HG02588 (cell line): ENCODE data around the gene HLX.

ENCODE experiments used
- ATAC-seq: cut with Tn5 transposase; IDR thresholded peaks from one replicate; pipeline ENCODE4 v1.9.1; 2021; ENCODE audit warnings: mild to moderate bottlenecking, moderate library complexity; ENCODE audit not compliant: unreplicated experiment

The HLX gene

GRCh38 chr1:220924331-220924970, 45.2 kb downstream of the HLX start:
- ATAC-seq = no peak

GRCh38 chr1:220925707-220926106, 46.5 kb downstream of the HLX start:
- no peak for ATAC-seq

GRCh38 chr1:220926146-220926545, 46.9 kb downstream of the HLX start:
- ATAC-seq = no peak

GRCh38 chr1:220927442-220927841, 48.2 kb downstream of the HLX start:
- ATAC-seq = no peak

- ATAC-seq = no peak
Measured at GRCh38 chr1:220928320-220928719, 49.1 kb downstream of the HLX start.

- no peak for ATAC-seq
Measured at GRCh38 chr1:220928725-220929300, 49.6 kb downstream of the HLX start.

GRCh38 chr1:220929304-220929703, 50.1 kb downstream of the HLX start:
- ATAC-seq = no peak
